Measurements from ENCODE around the gene CBX3. TPM values are rescaled to one million over a fixed set of nuclear protein-coding genes. Genes with fewer than 3 reads are reported as not detected.

CBX3 gene
- total and polyA plus RNA-seq, 10 of the 15 experiments (the other 5 are each of a cell fraction or from before 2014, with no cell fraction given), result 153 to 307 (median 225) TPM

GRCh38 chr7:26183545-26184280, 17.8 kb upstream of the CBX3 start:
- Histone ChIP-seq H3K27ac (ENCODE audit: control insufficient read depth, insufficient read depth) (no peak overlapping the region), H4K20me1 (ENCODE audit: control insufficient read depth, insufficient read depth) (no peaks in the 10 kb centered on the region; the same call in 1 of the 2 replicates)
- TF ChIP-seq REST (IDR thresholded peaks at IDR 0.05; ENCODE audit: low read depth, low read length) (no peak), YBX1 (IDR thresholded peaks at IDR 0.05) (no peak), CEBPZ (IDR thresholded peaks at IDR 0.05; ENCODE audit: low read depth, low read length) (no peak), POLR2A (IDR thresholded peaks at IDR 0.05; ENCODE audit: low read depth, low read length) (no peak), PML (IDR thresholded peaks at IDR 0.05; ENCODE audit: low read length) (no peak; the same call in 1 of the 2 replicates), SPI1 (IDR thresholded peaks at IDR 0.05; ENCODE audit: borderline replicate concordance, insufficient read depth, low read depth, low read length) (no peak), E2F8 (IDR thresholded peaks at IDR 0.05; ENCODE audit: low read depth, partially characterized antibody) (peak; percentile 27), SUZ12 (IDR thresholded peaks at IDR 0.05; ENCODE audit: unreplicated experiment) (no peak), ASH2L (IDR thresholded peaks at IDR 0.05; ENCODE audit: borderline replicate concordance, low read depth) (no peak), BRCA1 (IDR thresholded peaks at IDR 0.05; ENCODE audit: low read depth, low read length) (no peak), POLR2AphosphoS5 (IDR thresholded peaks at IDR 0.05; ENCODE audit: low read length) (peak; percentile 74), LARP7 (IDR thresholded peaks at IDR 0.05) (no peak), POLR2AphosphoS2 (IDR thresholded peaks at IDR 0.05; ENCODE audit: low read depth, low read length) (peak; percentile 53; the same call in 1 of the 2 replicates), HDAC2 (IDR thresholded peaks at IDR 0.05) (no peak)

More at GRCh38 chr7:26183545-26184280, 17.8 kb upstream of the CBX3 start:
- Histone ChIP-seq H3K27me3 (replicated peaks in 1 of 2; ENCODE audit: control insufficient read depth in 2 of 2, insufficient read depth in 2 of 2, low read length in 1 of 2) (no peaks in the 10 kb centered on the region), H3K4me1 (ENCODE audit: control insufficient read depth, insufficient read depth, low read length) (peaks cover 6% of the 10 kb centered on the region; the same call in 1 of the 2 replicates), H3K4me3 (no peak overlapping the region), H3K4me2 (ENCODE audit: control insufficient read depth, insufficient read depth) (no peak overlapping the region), H3K79me2 (ENCODE audit: control insufficient read depth, insufficient read depth, low read length) (peaks cover 2% of the 10 kb centered on the region; the same call in 1 of the 2 replicates), H3K9ac (ENCODE audit: control insufficient read depth, insufficient read depth, low read length) (no peak overlapping the region), H2AFZ (ENCODE audit: control insufficient read depth, low read depth, low read length) (no peak overlapping the region), H3K9me3 (replicated peaks; ENCODE audit: control insufficient read depth, insufficient read depth, low read length) (no peaks in the 10 kb centered on the region), H3K36me3 (ENCODE audit: control insufficient read depth in 2 of 2, insufficient read depth in 2 of 2, low read length in 1 of 2) (peaks cover 1 to 7% of the 10 kb centered on the region in 2 experiments; a peak in 2 of 4 replicates)
- POLR2A ChIA-PET, result interaction anchor here (0.5 to 4.7 kb wide), 4 partner anchors 8 to 44 kb away, joined by 3 to 25 read pairs (median 8); no protein-coding TSS in a partner anchor
- DNase-seq (ENCODE audit: low read depth, low spot score), result no peak
- 81% methylated on average over 4 of the region's 4 CpGs for WGBS (ENCODE audit: insufficient coverage, insufficient replicate concordance, low lambda C conversion rate, missing lambda C conversion rate)
- SMC1A ChIA-PET (ENCODE audit: uncharacterized antibody, unreplicated experiment), result interaction anchor here (0.8 to 1.7 kb wide), 7 partner anchors 8 to 96 kb away, joined by 3 to 8 read pairs (median 3); no protein-coding TSS in a partner anchor
- intact Hi-C loops (cut with micrococcal nuclease; ENCODE audit: unreplicated experiment), result no loop called here
- no peak for ATAC-seq
- BruUV-seq (replicated peaks), result no TSS peak
- RAD21 ChIA-PET (ENCODE audit: unreplicated experiment), result interaction anchor here (1.3 kb wide), 2 partner anchors 9 to 93 kb away, joined by 3 to 6 read pairs; no protein-coding TSS in a partner anchor
- in situ Hi-C loops (cut with MboI), result no loop called here
- CTCF ChIA-PET, result interaction anchor here (0.8 to 5.7 kb wide), 2 partner anchors 8 to 92 kb away, joined by 3 to 25 read pairs; no protein-coding TSS in a partner anchor
- no peak for FAIRE-seq

Data from GM12878 (cell line).